GM21447 (cell line): ENCODE results near the gene TMEM184A.

Experiments used
- ATAC-seq: cut with Tn5 transposase; IDR thresholded peaks from one replicate; pipeline ENCODE4 v1.9.1; 2021; ENCODE audit not compliant: unreplicated experiment

Gene TMEM184A

DNA sequence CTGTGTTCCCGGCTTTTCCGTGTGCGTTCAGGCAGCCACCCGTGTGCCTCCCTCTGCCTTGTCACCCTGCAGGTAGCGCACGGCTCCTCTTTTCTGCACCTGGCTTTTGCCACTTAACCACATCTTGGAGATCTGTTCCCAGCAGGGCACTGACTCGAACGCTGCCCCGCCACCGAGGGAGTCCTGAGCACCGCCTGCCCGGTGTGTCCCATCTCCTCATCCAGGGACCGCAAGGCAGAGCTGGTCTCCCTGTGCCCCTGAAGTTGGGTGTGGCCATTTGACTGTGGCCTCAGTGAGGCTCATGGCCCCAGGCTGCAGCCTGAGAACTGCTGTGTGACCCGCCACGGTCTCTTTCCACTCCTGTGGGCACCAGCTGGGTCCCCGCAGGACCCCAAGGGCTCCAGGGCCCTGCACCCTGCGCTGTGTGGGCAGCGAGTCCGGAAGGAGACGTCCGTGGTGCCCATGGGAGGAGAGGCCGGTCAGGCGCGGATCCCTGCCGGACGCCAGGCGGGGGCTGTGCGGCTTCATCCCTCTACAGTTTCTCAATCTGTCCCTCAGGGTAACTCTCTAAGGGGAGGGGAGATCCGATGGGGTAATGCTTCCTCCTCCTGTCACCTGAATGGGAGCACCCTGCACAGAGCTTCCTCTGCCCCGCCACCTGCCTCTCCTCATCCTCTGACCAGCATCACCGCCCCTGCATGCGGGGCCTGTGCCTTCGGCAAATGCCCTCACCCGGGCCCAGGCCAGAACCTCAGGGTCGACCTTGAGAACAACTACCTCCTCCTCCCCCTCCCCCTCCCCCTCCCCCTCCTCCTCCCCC, 50.1 kb downstream of the TMEM184A start:
- no peak for ATAC-seq

- ATAC-seq, result peak; percentile 71
Measured at GRCh38 chr7:1503816-1504775, 51.9 kb downstream of the TMEM184A start, which contains the start of gene INTS1. TSS of gene INTS1 (minus strand) at chr7:1504389. CDS start at chr7:1503960, 429 bp downstream.

DNA sequence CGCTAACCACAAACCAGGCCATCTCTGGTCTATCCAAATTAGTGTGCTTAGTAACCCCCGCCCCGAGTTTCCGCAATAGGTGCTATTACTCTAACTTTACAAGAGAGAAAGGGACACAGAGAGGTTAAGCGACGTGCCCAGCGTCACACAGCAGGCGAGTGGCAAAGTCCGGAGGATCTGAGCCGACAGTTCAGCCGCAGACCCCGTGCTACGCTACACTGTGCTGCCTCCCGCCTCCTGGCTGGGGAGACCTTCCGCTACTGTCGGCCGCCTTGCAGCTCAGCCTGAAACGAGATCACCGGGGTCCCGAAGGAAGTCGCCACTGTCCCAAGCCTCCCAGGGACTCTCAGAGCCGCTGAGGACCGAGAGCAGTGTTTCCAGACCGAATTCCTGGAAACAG, 52.6 kb downstream of the TMEM184A start:
- no peak for ATAC-seq

DNA sequence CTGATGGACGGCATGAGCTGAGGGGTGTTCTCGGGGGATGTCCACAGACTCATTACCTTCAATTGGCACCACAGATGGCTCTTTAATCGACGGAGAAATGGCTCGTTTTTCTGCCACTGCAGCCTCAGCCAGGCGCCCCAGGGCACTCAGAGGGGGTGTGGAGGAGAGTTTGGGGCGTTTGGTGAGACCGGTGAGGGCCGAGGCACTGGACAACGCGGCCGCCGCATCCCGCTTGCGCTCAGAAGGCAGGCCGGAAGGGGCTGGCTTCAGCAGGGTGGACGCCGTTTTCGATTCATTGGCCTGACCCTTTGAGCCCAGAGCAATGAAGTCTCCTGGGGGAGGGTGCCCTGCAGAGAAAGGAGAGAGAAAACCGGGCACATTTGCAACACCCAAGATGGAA, 53.2 kb downstream of the TMEM184A start:
- ATAC-seq, result no peak

- no peak for ATAC-seq
Measured at GRCh38 chr7:1501487-1502270, 54.3 kb downstream of the TMEM184A start.

GRCh38 chr7:1500064-1500807, 55.8 kb downstream of the TMEM184A start:
- no peak for ATAC-seq

DNA sequence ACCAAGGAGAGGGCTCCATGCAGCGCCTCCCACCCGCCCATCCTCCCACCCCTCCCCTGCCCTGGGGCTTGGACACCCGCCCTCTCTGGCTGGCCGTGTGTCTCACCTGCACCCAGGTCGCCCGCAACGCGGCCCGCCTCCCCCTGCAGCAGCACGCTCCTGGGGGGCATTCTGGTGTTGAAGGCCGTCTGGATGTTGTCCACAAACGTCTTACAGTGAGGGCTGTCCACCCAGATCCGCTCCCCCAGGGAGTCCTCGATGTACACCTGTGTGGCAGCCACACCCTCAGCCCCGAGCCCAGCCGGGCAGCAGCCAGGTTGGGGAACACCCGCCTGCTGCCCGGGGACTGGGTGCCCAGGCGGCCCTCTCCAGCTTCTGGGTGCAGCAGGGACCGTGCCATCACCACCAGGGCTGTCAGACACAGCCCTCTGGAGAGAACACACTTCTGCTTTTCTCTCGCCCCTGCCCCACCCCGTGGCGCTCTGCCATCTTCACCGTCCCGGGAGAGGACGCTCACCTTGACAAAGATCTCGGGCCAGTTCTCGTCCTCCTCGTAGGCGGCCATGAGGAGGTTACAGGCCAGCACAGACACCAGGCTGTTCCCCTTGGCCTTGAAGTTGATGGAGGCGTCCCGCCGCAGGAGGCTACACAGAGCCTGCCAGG, 56.5 kb downstream of the TMEM184A start:
- ATAC-seq, result no peak

DNA sequence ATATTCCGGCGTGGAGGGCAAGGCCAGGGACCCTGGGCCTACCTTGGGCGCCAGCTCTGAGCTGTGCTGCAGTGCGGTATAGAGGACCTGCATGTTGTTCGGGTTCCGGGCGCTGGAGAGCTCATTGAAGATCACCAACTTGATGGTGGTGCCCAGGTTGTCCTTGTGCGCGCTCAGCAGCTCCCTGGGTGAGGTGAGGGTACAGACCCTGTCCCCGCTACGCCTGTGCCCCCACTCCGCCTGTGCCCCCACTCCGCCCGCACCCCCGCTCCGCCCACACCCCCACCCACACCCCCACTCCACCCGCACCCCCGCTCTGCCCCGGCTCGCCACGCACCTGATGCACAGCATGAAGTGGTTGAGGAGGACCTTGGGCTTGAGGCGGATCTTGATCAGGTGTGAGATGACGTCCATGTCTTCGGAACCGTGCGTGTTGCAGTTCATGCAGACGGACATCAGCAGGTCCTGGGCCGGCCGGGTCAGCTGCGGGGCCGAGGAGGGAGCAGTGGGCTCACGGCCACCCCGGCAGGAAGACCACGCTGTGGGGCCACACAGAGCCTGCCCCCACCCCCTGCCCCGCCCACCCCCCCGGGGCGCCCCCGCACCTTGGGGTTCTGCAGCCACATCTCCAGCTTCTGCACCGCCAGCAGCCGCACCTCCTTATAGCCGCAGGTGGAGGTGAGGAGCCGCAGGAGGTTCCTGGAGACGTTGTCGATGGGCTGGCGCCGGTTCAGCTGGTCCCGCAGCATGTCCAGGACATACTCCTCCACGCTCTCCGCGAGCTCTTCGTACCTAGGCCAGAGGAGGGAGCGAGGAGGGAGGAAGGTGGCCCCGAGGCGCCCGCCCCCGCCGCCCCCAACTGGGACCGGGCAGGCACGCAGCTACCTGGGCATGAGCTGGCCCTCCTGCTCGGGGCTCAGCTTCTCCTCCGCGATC, 57.4 kb downstream of the TMEM184A start:
- ATAC-seq, result no peak

GRCh38 chr7:1497293-1497927, 58.6 kb downstream of the TMEM184A start:
- ATAC-seq, result no peak

- ATAC-seq, result no peak
Measured at GRCh38 chr7:1496531-1497292, 59.3 kb downstream of the TMEM184A start.

DNA sequence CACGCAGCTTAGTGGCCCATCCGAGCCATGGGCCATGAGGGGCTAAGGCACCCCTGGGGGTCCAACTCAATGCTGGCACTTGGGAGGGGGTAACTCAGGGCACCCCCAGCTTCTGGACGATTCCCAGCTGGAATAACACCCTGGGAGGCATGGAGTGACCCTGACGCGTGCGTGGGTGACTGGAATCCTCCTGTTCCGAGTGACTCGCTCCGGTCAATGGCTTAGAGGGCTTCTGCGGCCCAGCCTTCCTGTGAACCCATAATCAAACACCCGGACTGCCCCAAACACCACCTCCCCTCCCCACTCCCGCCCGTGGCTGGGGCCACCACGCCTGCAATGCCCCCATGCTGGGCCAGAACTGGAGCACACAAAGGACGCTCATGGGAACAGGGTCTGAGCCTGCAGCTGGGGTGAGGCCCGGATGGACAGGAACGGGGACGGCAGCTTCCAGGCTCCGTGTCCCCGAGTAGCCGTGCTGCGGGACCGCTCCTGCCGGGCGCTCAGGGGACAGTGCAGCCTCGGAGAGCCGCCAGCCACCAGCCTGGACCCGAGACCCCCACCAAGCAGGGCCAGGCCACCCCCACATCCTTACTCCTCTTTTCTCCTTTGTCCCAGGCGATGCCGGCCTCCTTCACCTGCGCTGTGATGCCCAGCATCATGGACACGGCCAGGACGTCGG, 60.3 kb downstream of the TMEM184A start:
- ATAC-seq, result no peak

DNA sequence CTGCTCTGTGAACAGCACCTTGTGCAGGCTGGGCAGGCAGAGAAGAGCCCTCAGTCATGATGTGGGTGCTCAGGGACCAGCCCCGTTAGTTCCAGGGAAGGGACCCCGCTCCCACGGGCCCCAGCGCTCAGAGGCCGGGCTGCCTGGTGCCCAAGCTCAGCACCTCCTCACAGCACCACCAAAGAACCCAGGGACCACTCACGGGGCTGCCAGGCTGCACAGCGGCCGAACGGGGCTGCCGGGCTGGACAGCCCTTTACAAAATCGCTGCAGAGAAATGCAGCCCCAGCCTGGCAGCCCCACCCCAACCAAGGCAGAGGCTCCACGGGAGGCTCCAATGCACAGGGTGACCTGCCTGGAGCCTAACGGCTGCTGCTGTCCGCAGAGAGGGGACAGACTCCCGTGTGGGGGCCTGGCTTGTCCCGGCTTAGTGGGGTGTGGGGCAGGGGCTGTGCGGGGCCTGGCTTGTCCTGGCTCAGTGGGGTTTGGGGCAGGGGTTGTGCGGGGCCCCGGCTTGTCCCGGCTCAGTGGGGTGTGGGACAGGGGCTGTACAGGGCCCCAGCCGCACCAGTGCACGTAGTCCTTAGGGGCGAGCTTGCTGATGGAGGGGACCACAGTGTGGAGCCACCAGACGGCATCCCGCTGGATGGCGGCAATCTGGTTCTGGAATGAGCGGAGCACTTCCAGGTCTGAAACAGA, 61.0 kb downstream of the TMEM184A start:
- no peak for ATAC-seq

DNA sequence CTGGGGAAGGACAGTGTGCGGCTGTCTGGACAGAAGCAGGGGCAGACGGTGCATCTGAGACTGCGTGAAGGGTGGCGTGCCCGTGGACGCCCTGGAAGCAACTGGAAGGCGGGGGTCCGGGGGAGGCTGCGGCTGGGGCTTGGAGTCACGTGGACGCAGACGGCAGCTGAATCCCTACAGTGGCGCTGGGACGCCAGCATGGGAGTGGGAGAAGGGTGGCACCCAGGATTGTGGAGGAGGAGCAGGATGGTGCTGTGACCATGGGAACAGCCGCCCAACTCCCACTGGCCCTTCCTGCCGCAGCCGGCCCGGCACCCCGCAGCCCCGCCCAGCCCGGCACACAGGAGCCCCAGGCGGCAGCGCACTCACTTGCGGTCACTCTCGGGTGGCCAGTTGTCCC, 61.6 kb downstream of the TMEM184A start:
- no peak for ATAC-seq

- ATAC-seq, result no peak
Measured at GRCh38 chr7:1493571-1493970, 62.4 kb downstream of the TMEM184A start.

DNA sequence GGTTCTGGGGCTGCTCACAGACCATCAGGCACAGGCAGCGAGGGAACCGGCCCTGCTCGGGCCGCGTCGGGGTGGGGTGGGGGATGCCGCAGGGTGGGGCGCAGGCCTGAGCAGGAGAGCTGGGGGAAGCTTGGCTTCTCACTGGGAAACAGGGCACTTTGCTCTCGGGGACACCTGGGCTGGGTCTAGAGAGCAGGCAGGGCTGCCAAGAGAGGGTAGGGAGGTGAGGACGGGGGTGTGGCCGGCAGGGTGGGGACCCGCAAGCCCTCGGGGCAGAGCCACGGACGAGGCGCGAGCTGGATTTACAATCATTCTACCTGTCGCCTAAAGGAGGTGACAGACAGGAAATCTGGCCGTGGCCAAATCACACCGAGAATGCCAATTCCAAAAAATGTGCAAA, 62.9 kb downstream of the TMEM184A start:
- ATAC-seq, result no peak

GRCh38 chr7:1492640-1493039, 63.4 kb downstream of the TMEM184A start:
- no peak for ATAC-seq
